ENCODE data around the gene SUPT4H1. TPM values are rescaled to one million over a fixed set of nuclear protein-coding genes. Genes with fewer than 3 reads are reported as not detected.
A peak's percentile ranks its signal among the peaks of the same experiment; 100 is the strongest.

The SUPT4H1 gene
- total RNA-seq, 1 experiment from 2014 or later: 53.8 TPM

GRCh38 chr17:58394534-58395223, 42.7 kb upstream of the SUPT4H1 start:
- H3K36me3 ChIP-seq (ENCODE audit: control insufficient read depth, insufficient read depth, low read length): no peaks in the 10 kb centered on the region
- intact Hi-C loops (cut with micrococcal nuclease; ENCODE audit: unreplicated experiment): no loop called here
- BruUV-seq (replicated peaks): no TSS peak
- ChIA-PET CTCF (no interaction called here), POLR2A (no interaction called here)
- H3K27me3 ChIP-seq (ENCODE audit: control insufficient read depth, insufficient read depth, low read length): no peaks in the 10 kb centered on the region; the same call in 1 of the 2 replicates
- ATAC-seq (no peak), DNase-seq (ENCODE audit: low read depth, low spot score) (no peak)
- H3K27ac ChIP-seq (ENCODE audit: low read length): no peak overlapping the region
- in situ Hi-C loops (cut with HindIII; ENCODE audit: low pct_unique_long_range_greater_than_20kb, low sequenced_read_pairs): no loop called here
- H3K9me3 ChIP-seq (ENCODE audit: control insufficient read depth, insufficient read depth, low read depth, low read length): no peaks in the 10 kb centered on the region
- no peak for TF ChIP-seq SIN3A (IDR thresholded peaks at IDR 0.05; ENCODE audit: borderline replicate concordance, insufficient read depth, low read depth, low read length)
- TF ChIP-seq, protein P1, sequence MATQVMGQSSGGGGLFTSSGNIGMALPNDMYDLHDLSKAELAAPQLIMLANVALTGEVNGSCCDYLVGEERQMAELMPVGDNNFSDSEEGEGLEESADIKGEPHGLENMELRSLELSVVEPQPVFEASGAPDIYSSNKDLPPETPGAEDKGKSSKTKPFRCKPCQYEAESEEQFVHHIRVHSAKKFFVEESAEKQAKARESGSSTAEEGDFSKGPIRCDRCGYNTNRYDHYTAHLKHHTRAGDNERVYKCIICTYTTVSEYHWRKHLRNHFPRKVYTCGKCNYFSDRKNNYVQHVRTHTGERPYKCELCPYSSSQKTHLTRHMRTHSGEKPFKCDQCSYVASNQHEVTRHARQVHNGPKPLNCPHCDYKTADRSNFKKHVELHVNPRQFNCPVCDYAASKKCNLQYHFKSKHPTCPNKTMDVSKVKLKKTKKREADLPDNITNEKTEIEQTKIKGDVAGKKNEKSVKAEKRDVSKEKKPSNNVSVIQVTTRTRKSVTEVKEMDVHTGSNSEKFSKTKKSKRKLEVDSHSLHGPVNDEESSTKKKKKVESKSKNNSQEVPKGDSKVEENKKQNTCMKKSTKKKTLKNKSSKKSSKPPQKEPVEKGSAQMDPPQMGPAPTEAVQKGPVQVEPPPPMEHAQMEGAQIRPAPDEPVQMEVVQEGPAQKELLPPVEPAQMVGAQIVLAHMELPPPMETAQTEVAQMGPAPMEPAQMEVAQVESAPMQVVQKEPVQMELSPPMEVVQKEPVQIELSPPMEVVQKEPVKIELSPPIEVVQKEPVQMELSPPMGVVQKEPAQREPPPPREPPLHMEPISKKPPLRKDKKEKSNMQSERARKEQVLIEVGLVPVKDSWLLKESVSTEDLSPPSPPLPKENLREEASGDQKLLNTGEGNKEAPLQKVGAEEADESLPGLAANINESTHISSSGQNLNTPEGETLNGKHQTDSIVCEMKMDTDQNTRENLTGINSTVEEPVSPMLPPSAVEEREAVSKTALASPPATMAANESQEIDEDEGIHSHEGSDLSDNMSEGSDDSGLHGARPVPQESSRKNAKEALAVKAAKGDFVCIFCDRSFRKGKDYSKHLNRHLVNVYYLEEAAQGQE (IDR thresholded peaks at IDR 0.05; ENCODE audit: insufficient read depth in 1 of 2, low read depth in 2 of 2, low read length in 1 of 2): no peak
- no peak for TF ChIP-seq POLR2AphosphoS5 (IDR thresholded peaks at IDR 0.05; ENCODE audit: low read depth, low read length)
- TF ChIP-seq CTCF (IDR thresholded peaks at IDR 0.05): no peak
- TF ChIP-seq TCF7L2 (IDR thresholded peaks at IDR 0.05; ENCODE audit: low read depth, low read length): no peak
- H3K4me1 ChIP-seq (ENCODE audit: control insufficient read depth, insufficient read depth, low read length): peaks cover 18% of the 10 kb centered on the region
- H3K4me3 ChIP-seq (ENCODE audit: low read depth in 2 of 2, low read length in 2 of 2): no peak overlapping the region

DNA sequence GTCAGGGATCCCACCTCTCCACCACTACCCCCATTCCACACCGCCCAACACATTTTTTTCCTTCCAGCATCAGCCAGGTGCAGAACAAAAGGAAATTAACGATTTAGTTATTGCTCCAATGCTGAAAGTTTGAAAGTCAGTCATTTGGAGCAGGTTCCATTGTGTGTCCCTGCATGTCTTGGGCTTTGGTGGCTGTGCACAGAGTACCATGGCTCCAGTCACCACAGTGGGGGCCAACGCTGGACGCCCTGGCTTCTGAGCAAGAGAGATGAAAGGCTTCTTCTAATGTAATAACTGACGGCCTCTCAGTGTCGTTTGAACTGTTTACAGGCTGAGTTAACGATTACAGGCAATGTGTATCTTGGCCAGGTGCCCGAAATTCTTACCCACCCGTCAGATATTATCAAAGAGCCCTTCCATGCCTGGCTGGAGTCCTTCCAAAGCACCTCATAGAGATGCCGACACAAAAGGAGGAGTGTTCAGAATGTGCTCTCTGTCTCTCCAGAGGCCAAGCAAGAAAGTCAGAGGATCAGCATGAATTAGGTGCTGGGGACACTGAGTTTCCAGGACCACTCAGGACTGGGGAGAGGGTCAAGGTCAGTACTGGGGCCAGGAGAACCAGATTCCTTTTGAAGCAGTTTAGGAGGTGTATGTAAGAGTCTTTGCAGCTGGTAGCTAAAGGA, 39.4 kb upstream of the SUPT4H1 start:
- peaks cover 26% of the 10 kb centered on the region for H3K4me1 ChIP-seq (ENCODE audit: control insufficient read depth, insufficient read depth, low read length)
- H3K36me3 ChIP-seq (ENCODE audit: control insufficient read depth, insufficient read depth, low read length): no peaks in the 10 kb centered on the region
- in situ Hi-C loops (cut with HindIII; ENCODE audit: low pct_unique_long_range_greater_than_20kb, low sequenced_read_pairs): no loop called here
- ATAC-seq (peak; percentile 92), DNase-seq (ENCODE audit: low read depth, low spot score) (no peak)
- intact Hi-C loops (cut with micrococcal nuclease; ENCODE audit: unreplicated experiment): no loop called here
- TF ChIP-seq POLR2AphosphoS5 (IDR thresholded peaks at IDR 0.05; ENCODE audit: low read depth, low read length): peak; percentile 66; the same call in 1 of the 2 replicates
- TF ChIP-seq CTCF (IDR thresholded peaks at IDR 0.05): no peak
- no peak for TF ChIP-seq SIN3A (IDR thresholded peaks at IDR 0.05; ENCODE audit: borderline replicate concordance, insufficient read depth, low read depth, low read length)
- TF ChIP-seq TCF7L2 (IDR thresholded peaks at IDR 0.05; ENCODE audit: low read depth, low read length): peak; percentile 99
- TF ChIP-seq, protein P1 (IDR thresholded peaks at IDR 0.05; ENCODE audit: insufficient read depth in 1 of 2, low read depth in 2 of 2, low read length in 1 of 2): no peak
- POLR2A ChIA-PET: interaction anchor here (0.6 kb wide), 1 partner anchor 60 kb away, joined by 5 read pairs; no protein-coding TSS in a partner anchor
- CTCF ChIA-PET: interaction anchor here (0.6 kb wide), 1 partner anchor 71 kb away, joined by 3 read pairs; no protein-coding TSS in a partner anchor
- H3K27ac ChIP-seq (ENCODE audit: low read length): peak overlapping the region; percentile 70
- H3K4me3 ChIP-seq (ENCODE audit: low read depth in 2 of 2, low read length in 2 of 2): peak overlapping the region in 1 of 2 experiments; percentile 8; a peak in 1 of 4 replicates
- BruUV-seq (replicated peaks): no TSS peak
- no peaks in the 10 kb centered on the region; the same call in 1 of the 2 replicates for H3K27me3 ChIP-seq (ENCODE audit: control insufficient read depth, insufficient read depth, low read length)
- H3K9me3 ChIP-seq (ENCODE audit: control insufficient read depth, insufficient read depth, low read depth, low read length): no peaks in the 10 kb centered on the region

Data from Panc1 (cell line).